Endothelial cell of umbilical vein (primary cell): ENCODE results near the gene BIRC6.

Experiments
- EZH2 ChIP-seq: IDR thresholded peaks from 2 replicates; pipeline ENCODE4 v1.6.1; 2012; ENCODE audit warnings: borderline replicate concordance, low read depth, mild to moderate bottlenecking, moderate library complexity, low read length, inconsistent platforms; ENCODE audit not compliant: severe bottlenecking
- GATA2 ChIP-seq: IDR thresholded peaks from 2 replicates; pipeline ENCODE4 v1.7.0; 2011; ENCODE audit warnings: low read depth, mild to moderate bottlenecking, moderate library complexity, mixed read lengths, low read length; ENCODE audit not compliant: insufficient read length, insufficient read depth
- POLR2A ChIP-seq: IDR thresholded peaks from 2 replicates; pipeline ENCODE4 v1.6.1; 2012; ENCODE audit warnings: low read depth, mild to moderate bottlenecking, control low read depth, low read length
- TF ChIP-seq, protein P1 (sequence below), 2 donors: IDR thresholded peaks; 1 replicate in 1 of 2; 2 replicates in 1 of 2; pipeline ENCODE4 v1.5.1; 2011; ENCODE audit warnings: low read length in 2 of 2, mild to moderate bottlenecking in 2 of 2, moderate library complexity in 2 of 2, control low read depth in 1 of 2, inconsistent platforms in 1 of 2, low read depth in 1 of 2; ENCODE audit not compliant: insufficient read depth in 1 of 2; ENCODE audit errors: extremely low read depth in 1 of 2
- TF ChIP-seq, protein P2 (sequence below): IDR thresholded peaks from 2 replicates; pipeline ENCODE4 v1.6.1; 2011; ENCODE audit not compliant: insufficient read depth, insufficient read length

DNA sequence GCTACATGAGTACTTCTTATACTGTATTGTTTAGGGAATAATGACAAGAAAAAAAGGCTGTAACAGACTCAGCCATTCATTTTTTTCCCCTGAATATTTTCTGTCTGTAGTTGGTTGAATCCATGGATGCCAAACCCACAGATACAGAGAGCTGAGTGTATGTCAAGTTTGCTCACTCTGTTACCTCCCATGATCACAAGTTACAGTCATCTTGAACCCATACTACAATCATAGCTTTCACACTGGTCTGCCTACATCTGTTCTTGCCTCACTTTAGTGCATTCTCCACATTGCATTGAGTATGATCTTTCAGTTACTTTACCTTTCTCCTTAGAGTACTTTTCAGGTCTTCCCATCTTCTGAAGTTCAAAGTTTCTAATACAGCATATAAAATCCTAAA is 94.0 kb downstream of the BIRC6 start:
- TF ChIP-seq, protein P1, sequence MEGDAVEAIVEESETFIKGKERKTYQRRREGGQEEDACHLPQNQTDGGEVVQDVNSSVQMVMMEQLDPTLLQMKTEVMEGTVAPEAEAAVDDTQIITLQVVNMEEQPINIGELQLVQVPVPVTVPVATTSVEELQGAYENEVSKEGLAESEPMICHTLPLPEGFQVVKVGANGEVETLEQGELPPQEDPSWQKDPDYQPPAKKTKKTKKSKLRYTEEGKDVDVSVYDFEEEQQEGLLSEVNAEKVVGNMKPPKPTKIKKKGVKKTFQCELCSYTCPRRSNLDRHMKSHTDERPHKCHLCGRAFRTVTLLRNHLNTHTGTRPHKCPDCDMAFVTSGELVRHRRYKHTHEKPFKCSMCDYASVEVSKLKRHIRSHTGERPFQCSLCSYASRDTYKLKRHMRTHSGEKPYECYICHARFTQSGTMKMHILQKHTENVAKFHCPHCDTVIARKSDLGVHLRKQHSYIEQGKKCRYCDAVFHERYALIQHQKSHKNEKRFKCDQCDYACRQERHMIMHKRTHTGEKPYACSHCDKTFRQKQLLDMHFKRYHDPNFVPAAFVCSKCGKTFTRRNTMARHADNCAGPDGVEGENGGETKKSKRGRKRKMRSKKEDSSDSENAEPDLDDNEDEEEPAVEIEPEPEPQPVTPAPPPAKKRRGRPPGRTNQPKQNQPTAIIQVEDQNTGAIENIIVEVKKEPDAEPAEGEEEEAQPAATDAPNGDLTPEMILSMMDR (IDR thresholded peaks at IDR 0.05; ENCODE audit: extremely low read depth in 1 of 2, insufficient read depth in 1 of 2, low read depth in 1 of 2, low read length in 2 of 2) = no peak
- TF ChIP-seq GATA2 = no peak
- no peak for TF ChIP-seq POLR2A
- TF ChIP-seq, protein P2, sequence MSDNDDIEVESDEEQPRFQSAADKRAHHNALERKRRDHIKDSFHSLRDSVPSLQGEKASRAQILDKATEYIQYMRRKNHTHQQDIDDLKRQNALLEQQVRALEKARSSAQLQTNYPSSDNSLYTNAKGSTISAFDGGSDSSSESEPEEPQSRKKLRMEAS = no peak
- no peak for TF ChIP-seq EZH2
